VCaP (cell line): ENCODE results near the gene GRAP2.

Source experiments
- H3K27ac ChIP-seq: fragments of 450-650 bp; 2 replicates; pipeline ENCODE4 v1.5.1; 2017
- TF ChIP-seq, protein P1 (sequence below): fragments of 450-650 bp; conservative IDR thresholded peaks from 2 replicates; pipeline ENCODE4 v1.5.1; 2017; ENCODE audit warnings: mild to moderate bottlenecking, moderate library complexity

Gene GRAP2

DNA sequence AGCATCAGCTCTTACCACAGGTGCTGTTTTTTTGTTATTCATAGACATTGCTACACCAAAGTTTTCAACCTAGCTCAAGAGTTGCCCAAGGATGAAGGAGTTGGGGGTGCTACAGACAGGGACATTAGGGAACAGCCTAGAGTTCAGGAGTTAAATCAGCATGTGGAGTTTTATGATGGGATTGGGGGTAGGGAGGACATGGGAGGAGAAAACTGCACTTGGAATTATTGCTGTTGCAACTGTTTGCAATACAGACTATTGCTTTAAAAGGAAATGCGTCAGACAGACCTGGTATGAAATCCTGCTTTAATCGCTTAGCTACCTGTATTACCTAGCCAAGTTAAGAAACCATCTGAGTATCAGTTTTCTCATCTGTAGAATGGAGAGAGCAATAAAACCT lies 65.6 kb downstream of the GRAP2 start:
- TF ChIP-seq, protein P1, sequence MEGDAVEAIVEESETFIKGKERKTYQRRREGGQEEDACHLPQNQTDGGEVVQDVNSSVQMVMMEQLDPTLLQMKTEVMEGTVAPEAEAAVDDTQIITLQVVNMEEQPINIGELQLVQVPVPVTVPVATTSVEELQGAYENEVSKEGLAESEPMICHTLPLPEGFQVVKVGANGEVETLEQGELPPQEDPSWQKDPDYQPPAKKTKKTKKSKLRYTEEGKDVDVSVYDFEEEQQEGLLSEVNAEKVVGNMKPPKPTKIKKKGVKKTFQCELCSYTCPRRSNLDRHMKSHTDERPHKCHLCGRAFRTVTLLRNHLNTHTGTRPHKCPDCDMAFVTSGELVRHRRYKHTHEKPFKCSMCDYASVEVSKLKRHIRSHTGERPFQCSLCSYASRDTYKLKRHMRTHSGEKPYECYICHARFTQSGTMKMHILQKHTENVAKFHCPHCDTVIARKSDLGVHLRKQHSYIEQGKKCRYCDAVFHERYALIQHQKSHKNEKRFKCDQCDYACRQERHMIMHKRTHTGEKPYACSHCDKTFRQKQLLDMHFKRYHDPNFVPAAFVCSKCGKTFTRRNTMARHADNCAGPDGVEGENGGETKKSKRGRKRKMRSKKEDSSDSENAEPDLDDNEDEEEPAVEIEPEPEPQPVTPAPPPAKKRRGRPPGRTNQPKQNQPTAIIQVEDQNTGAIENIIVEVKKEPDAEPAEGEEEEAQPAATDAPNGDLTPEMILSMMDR: no peak
- no peak overlapping the region for H3K27ac ChIP-seq

DNA sequence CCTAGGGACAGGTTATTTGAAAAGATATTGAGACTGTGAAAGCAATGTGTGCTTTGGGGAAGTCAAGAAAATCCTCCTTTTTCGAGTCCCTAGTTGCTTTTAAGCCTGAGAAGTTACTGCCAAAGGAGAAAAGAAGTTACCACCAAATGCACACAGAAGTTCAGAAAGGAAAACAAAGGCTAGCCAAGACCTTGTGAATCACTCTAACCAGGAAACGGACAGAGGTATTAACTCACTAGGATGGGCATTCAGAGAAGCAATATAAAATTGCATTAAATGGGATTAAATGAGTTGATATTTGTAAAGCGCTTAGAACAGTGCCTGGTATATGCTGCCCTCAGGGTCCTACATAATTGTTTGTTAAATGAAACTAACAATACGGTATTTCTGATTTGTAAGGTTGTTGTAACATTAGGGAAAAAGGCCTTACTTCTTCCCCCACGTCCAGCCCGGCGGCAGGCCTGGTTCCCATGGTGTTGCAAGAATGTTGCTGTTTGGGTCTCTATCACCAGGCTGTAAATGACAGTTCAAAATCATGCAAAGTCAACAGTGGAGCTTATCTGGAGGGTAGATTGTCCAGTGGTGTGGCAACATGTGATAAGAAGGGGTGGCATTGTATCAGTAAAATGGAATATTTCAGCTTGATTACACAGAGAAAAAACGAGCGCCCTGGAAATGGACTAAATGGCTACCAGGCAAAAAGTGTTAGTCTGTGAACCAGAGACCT lies 66.4 kb downstream of the GRAP2 start:
- H3K27ac ChIP-seq: no peak overlapping the region

DNA sequence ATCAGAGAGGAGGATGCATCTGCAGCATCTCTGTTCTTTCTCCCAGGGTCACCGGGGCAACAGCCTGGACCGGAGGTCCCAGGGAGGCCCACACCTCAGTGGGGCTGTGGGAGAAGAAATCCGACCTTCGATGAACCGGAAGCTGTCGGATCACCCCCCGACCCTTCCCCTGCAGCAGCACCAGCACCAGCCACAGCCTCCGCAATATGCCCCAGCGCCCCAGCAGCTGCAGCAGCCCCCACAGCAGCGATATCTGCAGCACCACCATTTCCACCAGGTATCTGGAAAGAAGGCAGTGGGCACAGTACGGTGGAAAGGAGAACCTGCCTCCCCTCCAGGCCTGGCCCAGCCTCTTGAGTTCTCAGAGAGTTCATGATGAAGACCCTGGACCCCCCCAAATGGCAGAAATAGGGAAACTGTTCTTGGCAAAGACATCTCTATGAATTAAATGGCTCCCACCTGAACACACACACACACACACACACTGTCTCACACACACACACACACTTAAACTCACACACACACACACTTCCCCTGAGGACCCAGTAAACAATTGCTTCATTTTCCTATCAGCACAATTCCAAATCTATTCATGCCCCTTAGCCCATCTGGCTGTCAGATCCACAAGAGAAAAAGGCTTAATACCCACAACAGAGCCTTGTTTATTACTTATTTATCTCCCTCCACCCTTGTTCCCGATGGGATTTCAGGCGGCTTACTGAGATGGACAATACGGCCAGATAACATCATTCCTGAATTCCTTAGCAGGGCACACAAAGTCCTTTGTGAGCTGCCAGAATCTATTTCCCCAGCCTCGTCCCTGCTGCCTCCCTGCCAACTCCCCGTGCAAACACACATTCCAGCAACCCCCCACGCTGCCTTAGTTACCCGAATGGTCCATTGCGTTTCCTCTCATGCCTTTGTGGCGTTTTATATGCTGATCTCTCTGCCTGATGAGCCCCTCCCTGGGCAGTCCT lies 67.4 kb downstream of the GRAP2 start:
- TF ChIP-seq, protein P1: no peak
- H3K27ac ChIP-seq: peak overlapping the region; percentile 26; the same call in 1 of the 2 replicates

More for the DNA sequence above, 66.4 kb downstream of the GRAP2 start:
- TF ChIP-seq, protein P1: no peak

DNA sequence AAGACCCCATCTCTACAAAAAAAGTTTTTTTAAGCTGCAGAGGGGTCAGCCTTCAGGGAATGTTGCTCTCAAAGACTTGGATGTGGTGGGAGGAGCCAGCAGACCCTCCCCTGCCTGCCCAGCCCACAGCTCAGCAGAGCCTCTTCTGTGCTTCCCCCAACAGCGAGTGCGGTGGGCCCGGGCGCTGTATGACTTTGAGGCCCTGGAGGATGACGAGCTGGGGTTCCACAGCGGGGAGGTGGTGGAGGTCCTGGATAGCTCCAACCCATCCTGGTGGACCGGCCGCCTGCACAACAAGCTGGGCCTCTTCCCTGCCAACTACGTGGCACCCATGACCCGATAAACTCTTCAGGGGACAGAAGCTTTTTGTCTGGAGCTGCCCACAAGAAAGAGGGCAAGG lies 69.9 kb downstream of the GRAP2 start:
- TF ChIP-seq, protein P1: no peak
- no peak overlapping the region for H3K27ac ChIP-seq

DNA sequence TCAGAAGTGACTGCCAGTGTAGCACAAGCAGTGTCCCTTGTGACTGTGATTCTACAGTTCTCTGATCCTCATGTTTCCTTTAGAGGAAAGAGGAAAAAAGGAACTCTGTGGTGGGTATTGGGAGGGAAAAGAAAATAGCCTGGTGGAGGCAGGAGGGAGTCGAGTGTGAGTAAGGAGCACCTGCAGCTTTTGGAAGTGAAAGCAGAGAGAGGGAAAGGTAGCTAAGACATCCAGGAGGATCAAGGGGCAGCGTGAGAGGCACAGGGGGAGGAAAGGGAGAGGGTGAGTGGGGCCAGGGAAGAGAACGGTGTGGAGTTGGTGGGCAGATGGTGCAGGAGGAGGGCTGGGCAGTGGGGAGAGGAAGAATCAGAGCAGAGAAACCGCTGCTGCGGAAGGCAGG lies 71.8 kb downstream of the GRAP2 start:
- TF ChIP-seq, protein P1: no peak
- no peak overlapping the region for H3K27ac ChIP-seq

DNA sequence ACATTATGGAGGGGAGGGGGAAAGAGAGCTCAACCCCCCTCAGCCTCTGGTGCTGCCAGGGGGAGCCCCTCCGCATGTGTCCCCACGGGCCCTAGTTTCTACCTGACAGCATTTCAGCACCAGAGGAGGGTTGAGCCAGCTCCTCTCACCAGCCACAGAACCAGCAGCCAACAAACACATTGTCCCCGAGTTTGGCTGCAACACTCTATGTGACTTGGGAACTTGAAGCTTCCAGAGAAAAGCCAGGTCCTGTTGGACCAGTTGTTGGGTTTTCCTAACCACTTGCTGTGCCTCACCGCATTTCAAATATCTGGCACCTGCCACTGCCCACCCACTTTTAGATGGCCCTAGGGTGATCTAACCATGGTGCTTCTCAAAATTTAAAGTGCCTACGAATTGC lies 72.8 kb downstream of the GRAP2 start:
- no peak overlapping the region for H3K27ac ChIP-seq
- TF ChIP-seq, protein P1: no peak

DNA sequence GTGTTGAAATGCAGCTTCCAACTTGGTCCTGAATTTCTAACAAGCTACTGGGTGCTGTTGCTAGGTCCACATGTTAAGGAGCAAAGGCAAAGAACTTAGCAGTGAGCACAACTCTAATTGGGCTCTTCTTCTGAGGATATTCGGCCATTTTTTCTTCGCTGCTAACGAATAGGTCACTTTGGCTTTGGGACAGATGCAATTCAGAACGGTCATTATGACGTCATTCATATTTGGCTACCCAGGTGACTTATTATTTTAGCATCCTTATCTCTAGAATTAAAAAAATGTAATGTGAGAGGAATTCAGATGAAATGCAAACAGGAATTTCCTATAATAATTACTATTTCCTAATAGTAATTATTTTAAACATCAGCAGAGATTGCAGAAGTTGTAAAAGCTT lies 73.2 kb downstream of the GRAP2 start:
- H3K27ac ChIP-seq: no peak overlapping the region
- TF ChIP-seq, protein P1: no peak
